Skin of body (tissue), 2 donors: ENCODE measurements around the gene C12orf42. TPM values are rescaled to one million over a fixed set of nuclear protein-coding genes. Genes with fewer than 3 reads are reported as not detected.

ENCODE experiments used
- DNase-seq: peaks from one replicate; lab custom pipeline; 2025; lab: John Stamatoyannopoulos, UW
- total RNA-seq: library from RNA; depleted of rRNA; stranded (reverse); fragments of >200 nt; gene quantifications from one replicate; pipeline ENCODE4 v1.2.3, GENCODE V29; 2014

C12orf42 gene
- total RNA-seq, 1 donor from 2014 or later, result 0.30 TPM

DNA sequence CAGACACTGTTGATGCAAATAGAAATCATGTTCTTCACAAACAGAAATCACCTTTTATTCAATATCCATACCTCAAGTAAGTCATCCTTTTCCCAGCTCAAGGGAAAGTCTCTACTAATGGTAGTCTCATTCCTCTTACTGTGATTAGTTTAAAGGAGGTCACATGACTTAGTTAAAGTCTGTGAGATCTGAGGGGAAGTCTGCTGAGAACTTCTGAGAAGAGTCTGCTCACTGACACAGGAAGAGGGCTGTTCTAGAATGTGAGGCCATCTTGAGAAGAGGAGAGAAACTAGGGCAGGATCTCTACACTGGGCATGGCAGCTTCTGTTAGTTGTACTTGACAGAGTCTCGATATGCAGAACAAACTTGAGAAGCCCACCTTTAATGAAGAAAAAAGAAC lies 146.8 kb downstream of the C12orf42 start:
- no peak for DNase-seq

DNA sequence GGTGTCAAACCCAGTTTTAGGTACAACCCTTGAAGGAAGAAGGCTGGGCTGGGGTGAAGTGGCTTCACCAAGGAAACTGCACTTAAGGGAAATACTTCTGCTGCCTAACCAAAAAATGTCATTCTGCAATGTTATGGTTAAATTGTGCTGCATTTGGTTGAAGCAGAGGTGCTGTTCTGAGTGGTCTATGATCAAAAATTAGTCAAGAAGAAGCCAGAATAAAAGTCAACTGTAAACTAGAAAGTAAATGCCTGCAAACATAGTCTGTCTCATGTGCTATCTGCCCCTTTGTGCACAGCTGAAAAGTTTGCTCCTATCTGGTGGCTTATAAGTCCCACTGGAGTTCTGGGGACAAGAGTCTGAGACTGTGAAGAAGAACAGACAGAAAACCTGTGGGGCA lies 158.8 kb downstream of the C12orf42 start:
- no peak for DNase-seq

DNA sequence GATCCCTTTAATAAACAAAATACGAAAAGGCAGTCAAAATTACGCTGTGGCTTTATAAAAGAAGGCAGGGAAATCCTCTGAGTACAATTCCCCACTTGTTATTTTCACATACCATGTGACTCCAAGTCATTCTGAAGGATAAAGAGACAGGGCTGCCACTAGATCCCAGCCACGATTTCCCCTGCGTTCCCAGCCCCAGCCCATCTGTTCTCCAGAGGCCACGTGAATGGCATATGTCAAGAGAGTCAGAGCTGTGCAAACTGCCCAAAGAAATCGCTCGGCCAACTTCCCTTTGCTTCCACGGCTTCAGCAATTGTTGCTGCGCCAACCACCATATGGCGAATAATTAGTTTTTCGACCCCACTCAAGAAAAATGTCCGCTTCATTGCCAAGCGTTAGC lies 161.3 kb downstream of the C12orf42 start:
- no peak for DNase-seq

DNA sequence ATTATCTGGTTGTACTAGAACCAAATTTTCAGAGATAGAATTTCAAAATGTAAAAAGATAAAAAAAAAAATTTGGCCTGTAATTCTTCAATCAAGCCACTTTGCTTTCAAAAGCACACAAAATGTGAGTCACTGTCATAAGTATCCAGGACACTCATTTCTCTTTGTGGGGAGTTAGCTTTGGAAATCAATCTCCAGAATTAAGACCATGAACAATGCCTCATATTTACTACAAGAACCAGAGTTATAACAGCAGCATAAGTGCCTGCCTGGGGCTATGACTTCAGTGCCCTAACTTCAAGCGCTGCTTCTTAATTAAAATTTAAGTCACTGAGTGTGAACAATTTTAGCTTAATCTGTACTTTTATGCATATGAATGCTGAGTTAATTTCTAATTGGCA lies 162.1 kb downstream of the C12orf42 start:
- no peak for DNase-seq

DNA sequence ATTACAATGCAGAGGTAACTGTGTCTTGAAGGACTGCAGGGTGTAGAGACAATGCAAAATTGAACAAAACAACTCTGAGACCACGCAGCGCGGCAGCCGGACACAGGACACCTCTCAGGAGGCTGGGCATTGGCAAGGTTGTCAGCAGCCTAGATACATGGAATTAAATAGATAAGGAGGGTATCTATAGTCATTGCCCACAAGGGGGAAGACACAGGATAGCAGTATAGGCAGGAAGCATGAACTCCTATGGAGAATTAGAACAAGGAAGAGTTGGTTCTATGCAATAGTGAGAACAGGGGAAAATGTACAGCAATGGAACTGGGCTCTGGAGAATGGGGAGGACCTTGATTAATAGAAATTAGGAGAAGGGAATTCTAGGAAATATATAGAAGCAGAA lies 164.1 kb downstream of the C12orf42 start:
- no peak for DNase-seq

DNA sequence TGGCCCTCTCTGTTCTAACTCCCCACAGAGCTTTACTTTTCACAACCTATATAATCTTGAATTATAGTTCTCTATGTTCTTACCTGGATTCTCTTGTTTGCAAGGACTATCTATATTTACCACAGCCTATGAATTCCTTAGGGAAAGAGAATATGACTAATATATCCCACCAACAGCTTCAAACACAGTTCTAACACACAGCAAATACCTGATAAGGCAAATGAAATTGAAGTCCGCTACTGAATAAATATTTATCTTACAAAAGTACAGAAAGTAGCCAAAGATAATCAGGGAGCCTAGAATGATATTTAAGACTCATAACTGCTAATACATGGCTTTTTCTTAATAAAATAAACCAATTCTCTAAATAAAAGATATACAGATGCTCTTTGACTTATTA lies 165.1 kb downstream of the C12orf42 start:
- DNase-seq, result no peak

DNA sequence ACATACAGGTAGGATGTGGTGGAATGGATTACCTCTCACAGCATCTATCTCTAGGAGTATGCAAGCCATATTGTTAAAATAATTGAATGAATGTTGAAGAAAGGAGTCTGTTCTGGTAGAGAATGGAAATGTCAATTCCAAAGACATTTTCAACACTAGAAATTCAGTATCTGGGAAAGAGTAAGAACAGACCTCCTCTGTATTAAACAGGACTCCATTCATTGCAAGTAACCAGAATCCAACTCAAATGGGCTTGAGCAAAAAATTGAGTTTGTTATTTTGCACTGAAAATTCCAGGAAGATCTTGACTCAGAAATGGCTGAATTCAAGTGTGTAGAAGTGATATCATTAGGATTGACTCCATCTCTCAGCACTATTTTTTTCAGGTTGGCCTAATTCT lies 168.1 kb downstream of the C12orf42 start:
- no peak for DNase-seq

DNA sequence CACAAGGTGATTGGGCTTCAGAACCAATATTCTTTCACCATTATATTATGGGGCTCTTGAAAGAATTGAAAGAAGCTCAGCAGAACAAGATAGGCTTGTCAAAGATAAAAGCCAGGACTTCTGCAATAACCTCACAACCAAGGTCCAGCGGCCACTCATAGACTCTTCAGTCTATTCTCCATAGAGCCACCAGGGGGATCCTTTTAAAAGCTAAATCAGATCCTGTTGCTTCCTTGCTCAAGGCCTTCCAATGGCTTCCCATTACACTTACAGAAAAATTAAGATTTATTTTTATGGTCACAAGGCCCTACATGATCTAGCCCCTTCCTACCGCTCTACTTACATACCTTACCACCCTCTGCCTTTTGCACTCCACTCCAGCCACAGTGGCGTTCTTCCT lies 169.6 kb downstream of the C12orf42 start:
- DNase-seq, result no peak

DNA sequence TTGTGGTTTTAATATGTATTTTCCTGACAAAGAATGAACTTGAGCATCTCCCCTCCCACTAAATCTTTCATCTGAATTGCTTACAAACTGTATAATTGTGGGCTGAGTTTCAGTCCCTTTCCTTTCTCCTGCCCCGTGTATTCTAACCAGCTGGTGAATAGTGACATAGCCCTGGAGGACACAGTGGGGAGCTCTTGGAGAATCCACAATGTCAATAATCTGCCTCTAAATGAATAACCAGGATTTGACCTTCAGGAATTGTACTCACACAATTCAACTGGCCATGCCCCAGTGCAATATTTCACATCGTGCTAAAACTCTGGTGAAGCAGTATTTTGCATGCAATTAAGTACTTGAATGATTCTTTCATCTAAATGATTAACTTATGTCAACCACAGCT lies 177.2 kb downstream of the C12orf42 start:
- DNase-seq, result no peak

DNA sequence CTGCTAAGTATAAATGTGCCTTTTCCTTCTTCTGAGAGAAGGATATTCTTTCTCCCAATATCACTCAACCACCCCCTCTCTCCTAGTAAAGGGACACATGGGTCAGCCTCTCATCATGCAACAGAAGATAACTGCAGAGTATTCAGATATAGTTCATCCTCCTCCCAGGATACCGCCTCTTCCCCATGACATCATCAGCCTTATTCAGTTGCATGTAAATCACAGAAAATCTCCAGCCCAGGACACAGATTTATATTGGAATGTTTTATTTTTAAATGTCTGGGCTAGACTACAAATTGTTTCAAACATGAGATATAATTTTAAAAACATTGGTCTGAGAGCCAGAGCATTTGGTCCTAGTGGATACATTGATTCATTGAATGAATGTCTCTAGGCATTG lies 178.5 kb downstream of the C12orf42 start:
- no peak for DNase-seq

DNA sequence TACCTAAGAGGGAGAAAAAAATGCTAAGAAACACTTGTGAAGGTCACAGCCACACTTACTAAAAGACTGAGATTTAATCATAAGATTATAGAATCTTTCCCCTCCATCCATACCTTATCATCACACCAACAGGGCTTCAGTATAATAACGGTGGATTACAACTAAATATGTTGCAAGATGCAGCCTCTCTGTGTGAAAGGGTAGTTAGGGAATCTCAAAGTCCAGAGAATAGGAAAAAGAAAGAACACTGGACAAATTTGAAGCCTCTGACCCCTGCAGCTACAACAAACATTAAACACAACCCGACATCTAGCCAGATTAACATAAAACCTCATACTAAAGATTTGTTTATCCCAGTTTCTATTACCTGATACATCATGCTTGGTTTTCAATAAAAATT lies 181.0 kb downstream of the C12orf42 start:
- DNase-seq, result no peak

DNA sequence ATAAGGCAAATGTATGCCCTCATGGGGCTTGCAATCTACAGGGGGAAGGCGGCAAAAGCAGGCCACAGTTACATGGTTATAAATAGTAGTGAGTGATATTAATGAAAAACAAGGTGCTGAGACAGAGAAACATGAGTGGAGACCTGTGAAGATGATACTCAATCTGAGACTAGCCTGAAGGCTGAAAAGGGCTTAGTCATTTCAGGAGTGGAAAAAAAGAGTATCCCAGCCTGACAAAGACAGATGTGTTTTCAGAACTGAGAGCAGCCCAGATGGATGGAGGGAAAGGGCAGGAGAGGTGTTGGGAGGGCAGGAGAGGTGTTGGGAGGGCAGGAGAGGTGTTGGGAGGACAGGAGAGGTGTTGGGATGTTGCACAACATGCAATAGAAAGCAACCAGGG lies 181.9 kb downstream of the C12orf42 start:
- no peak for DNase-seq

DNA sequence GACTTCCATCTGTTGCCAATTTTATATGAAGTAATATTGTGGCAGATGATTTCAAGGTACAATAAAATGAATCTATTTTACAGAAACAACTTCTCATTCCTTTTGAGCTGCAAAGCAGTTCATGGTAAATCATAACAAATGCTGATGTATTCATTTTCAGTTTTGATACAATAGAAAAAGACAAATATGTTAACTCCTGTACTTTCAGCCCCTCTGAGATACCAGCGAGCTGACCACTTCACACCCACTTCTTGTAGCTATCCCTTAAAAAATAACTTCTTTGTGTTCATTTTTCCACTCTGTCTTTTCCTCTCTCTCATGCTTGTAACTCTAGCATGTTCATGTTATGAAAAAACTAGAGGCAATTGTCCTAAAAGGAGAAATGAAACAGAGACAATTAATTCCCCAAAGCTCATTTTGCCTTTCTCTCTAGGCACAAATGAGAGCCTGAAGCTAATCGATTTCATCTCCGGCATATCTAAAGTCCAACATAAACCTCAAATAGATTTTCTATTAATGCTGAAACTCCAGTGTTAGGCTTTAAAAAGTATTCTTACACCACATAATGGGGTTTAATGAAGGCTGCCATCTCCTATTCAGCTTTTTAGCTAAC lies 182.9 kb downstream of the C12orf42 start:
- DNase-seq, result no peak

DNA sequence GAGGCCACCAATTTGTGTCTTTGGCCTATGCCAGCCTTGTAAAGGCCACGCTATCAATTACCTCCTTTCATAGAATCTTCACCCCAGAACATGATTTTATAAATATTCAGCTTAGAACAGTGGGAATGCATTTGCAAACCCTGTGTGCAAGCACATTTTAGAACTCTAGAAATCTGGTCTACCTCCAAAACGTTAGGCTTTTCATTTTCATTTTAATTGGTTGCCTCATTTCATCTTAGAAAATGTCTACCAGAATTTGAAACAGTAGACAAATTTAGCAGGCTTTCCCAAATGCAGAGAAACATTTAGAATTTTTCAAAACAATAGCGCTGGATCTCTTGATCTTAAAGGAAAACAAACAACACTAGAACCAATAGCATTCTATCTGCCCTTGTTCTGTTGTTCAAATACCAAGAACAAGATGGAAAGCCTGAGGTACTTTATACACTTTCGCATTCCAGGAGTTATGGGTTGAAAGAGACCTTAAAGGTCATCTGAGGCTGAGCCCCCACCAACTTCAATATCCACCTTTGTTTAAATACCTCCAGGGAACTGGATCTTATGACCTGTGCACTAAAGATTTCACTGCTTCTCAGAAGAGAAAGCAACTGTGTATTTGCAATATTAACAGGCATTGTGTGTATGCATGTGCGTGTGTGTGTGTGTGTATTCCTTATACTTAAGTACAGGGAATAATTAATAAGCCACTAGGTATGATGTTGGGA lies 185.1 kb downstream of the C12orf42 start:
- no peak for DNase-seq

DNA sequence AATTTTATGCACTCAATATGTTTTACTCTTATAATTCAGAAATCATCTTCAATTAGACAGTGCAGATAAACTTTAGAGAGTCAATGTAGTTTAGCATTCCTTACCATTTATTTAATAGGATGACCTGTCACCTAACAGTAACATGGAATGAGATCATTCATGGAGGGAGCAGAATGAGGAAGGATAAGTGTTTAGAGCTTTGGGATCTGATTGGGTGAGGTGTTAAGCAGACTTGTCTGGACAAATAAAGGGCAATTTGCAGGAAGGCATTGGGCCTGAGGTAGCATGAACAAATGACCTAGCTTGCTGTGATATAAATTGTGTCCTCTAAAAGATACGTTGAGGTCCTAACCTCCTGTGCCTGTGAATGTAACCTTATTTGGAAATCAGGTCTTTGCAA lies 187.4 kb downstream of the C12orf42 start:
- DNase-seq, result no peak

DNA sequence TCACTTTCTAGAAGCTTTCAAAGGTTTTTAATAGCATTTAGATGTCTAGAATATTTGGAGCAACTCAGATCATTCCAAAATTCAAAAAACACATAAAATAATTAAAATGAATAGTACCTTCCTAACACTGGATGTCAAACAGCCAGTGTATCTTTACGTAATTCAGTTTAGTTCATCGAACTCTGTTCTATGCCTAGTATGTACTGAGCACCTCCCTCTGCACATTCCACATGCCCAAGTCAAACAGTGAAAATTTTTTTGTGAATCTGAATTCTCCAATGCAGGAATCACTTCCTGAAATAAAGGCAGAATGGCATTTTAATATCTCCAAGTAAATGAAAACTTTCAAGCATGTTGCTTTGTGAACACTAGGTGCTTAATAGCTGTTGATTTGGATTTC lies 192.3 kb downstream of the C12orf42 start:
- no peak for DNase-seq

DNA sequence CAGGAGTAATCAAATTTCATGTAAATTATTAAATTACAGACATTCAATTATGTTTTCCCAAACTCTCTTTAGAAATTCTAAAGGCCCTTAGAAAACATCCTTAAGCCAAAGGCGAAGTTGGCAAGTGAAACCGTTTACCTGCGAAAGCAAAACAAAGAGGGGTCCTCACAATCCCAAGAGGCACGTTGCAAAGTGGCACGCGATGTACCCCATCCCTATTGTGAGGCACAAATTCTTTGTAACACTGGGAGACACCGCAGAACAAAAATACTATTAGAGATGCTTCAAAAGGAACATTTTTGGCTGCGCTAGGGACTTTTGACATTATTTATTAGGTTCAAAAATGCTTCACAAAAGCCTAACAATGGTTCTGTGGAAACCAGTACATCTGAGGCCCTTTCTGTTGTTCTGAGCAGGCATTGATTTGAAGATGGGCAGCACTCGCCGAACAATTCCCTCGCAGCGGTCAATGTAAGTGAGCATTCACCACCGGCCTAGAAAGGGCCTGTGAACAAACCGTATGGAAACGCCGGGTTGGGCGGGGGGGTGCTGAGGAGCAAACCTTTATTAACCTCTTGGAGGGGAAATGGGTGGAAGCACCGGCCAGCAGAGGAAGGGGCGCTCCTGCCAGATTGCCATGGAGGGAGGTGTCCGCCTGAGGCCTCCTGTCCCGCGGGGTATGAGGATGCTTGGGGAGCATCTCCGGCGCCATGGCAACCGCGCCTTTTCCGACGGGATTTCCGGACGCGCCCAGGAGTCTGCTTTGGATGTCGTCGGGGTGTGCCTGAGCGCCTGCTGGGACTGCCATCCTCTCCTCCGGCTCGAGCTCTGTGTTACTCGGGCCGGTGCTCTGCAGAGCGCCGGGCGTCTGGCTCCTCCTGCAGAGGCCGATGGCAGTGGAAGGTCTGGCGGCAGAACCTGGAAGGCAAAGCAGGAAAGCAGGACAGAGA lies 193.9 kb downstream of the C12orf42 start:
- no peak for DNase-seq

DNA sequence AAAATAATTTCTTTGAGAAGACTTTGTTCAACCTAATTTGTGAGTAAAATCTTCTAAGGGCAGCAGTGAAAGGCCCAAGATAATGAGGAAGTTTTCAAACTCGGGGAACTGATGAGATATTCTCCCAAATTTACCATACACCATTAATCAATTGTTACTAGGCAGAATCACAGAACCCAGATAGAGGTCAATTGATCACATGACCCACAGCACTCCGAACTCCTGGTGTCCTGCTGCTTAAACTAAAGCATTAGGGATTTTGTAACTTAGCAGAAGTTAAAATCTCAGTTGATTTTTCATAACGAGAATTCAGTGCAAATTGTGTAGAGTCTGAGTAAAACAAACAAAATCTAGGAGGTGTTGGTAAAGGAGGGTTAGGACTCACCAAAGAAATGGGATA lies 207.8 kb downstream of the C12orf42 start:
- no peak for DNase-seq

DNA sequence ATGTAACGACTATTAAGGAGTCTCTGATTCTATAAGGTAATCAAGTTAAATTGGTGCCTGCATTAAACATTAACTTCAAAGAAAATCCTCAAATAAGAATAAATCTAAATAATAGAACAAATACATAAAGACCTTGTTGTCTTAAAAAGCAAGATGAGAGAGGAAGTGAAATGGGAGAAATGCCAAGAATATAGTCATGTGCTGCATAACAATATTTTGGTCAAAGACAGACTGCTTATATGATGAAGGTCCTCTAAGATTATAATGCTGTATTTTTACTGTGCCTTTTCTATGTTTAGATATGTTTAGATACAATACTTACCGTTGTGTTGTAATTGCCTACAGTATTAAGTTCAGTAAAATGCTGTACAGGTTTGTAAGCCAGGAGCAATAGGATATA lies 213.6 kb downstream of the C12orf42 start:
- no peak for DNase-seq

DNA sequence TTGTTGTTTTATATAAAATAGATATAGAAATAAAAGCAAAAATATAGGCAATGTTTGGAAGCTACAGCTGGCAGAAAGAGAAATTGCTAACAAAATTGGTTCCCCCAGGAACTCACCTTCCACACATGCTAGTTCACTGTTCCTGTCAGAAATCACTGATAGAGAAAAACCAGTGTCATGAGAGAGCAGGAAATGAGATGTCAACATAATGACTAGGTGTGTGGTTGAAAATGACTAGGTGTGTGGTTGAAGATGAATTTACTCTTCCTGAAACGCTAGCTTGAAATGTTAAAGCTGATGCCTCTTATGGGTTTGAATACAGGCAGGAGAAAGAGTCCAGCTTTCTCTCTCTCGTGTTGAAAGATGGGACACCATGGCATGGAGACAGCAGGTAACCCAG lies 216.3 kb downstream of the C12orf42 start:
- DNase-seq, result no peak

DNA sequence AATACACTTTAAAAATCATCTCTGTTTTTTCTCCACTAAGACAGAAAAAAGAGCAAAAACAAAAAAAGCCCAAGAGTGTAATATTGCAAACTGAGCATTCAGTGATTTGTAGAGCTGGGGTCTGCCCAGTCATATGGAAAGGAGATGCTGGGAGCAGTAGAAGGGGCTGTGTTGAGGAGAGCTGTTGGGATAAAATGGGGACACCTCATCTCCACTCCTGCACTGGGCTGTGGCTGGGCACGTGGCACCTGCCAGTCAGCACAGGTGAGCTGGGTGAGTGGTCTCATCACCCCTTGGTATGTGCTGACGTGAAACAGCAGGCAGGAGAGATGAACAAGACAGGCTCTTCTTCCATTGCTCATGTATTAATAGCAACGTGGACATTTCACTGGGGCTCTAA lies 217.4 kb downstream of the C12orf42 start:
- DNase-seq, result no peak

DNA sequence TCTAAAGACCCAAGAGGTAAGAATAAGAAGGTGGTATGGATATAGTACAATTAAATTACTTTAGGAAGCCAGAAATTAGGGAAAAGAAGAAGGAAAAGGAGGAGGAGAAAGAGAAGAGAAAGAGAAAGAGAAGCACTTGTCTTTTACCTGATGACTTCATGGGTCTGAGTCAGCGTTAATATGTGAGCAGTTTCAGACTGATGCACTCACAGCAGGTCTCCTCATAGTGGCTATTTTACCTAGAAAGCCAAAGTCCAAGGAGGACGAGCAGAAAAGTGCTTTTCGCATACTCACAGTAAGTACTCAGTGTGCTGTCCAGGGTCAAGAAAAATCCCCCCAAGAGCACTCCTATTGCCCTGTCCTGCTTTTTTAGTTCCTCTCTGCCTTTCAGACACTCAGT lies 222.1 kb downstream of the C12orf42 start:
- no peak for DNase-seq
